HepG2 (cell line): Measurements from ENCODE around the gene PPP1R16B.

Experiments
- ATF1 ChIP-seq: IDR thresholded peaks from 2 replicates; pipeline ENCODE4 v1.6.1; 2016; ENCODE audit warnings: mild to moderate bottlenecking, control low read depth
- ATF4 ChIP-seq, 2 experiments: fragments of 450-650 bp in 1 of 2; sonication (generic) in 1 of 2; formaldehyde crosslinking; IDR thresholded peaks; 2 replicates each; pipeline versions ENCODE4 v1.5.0 to v1.8.0; 2020 to 2022; ENCODE audit warnings: mild to moderate bottlenecking in 1 of 2, missing genetic modification reagents in 1 of 2

DNA sequence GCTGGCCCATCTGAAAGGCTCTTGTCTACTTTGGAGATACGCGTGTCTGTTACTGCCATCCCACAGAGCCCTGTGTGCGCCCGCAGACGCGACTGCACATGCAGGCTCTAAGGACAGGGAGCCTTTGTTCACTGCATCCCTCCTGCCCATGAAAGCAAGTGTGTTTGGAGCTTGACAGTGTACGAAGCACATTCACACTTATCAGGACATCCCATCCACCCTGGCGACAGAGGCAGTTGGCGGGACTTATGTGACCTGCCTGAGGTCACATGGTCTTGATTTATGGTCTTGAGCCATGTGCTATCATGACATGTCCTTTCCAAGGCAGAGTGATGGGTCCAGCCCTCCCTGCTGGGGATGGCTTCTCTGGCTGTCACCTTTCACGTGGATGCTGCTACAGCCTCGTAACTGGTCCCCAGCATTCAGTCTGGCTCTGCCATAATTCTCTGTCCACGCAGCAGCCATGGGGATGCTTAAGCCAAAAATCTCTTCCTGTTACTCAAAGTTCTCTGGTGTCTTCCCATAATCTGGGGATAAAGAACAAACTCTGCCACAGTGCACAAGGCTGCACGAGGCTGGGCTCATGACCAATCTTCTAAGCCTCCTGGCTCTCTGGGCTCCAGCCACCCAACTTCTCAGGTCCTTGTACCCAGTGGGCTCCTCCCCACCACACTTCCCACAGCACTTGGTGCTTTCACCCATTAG is 84.4 kb downstream of the PPP1R16B start:
- TF ChIP-seq ATF4 (CRISPR knock-in tag; IDR thresholded peaks at IDR 0.05) (no peak), ATF1 (no peak)
